Nephron (organoid): Measurements from ENCODE around the gene ANKRD44.
A peak's percentile ranks its signal among the peaks of the same experiment; 100 is the strongest.

ENCODE experiments used
- H3K27ac Mint-ChIP-seq, 3 experiments: 2 replicates each; pipeline ENCODE4 v1.8.0; 2020; ENCODE audit warnings: mixed read lengths in 3 of 3, mild to moderate bottlenecking in 2 of 3, moderate library complexity in 1 of 3
- H3K27me3 Mint-ChIP-seq: 2 replicates; pipeline ENCODE4 v1.8.0; 2021; ENCODE audit warnings: low read depth, mild to moderate bottlenecking, moderate library complexity, mixed read lengths
- H3K36me3 Mint-ChIP-seq: 2 replicates; pipeline ENCODE4 v1.8.0; 2020; ENCODE audit warnings: low read depth, mixed read lengths
- H3K4me1 Mint-ChIP-seq: 2 replicates; pipeline ENCODE4 v1.8.0; 2020; ENCODE audit warnings: mixed read lengths
- H3K4me3 Mint-ChIP-seq, 3 experiments: 2 replicates each; pipeline ENCODE4 v1.8.0; 2020; ENCODE audit warnings: mild to moderate bottlenecking in 3 of 3, mixed read lengths in 3 of 3, moderate library complexity in 2 of 3
- H3K9me3 Mint-ChIP-seq: 2 replicates; pipeline ENCODE4 v1.8.0; 2020; ENCODE audit warnings: mixed read lengths
- CTCF ChIP-seq, 3 experiments: fragments of 200-600 bp; sonication (generic); IDR thresholded peaks; one replicate each; pipeline ENCODE4 v1.5.0; 2021; ENCODE audit warnings: antibody characterized with exemption in 3 of 3; ENCODE audit not compliant: unreplicated experiment in 3 of 3

ANKRD44 gene

GRCh38 chr2:197076652-197077051, 233.9 kb downstream of the ANKRD44 start:
- H3K27me3 Mint-ChIP-seq, result no peaks in the 10 kb centered on the region
- TF ChIP-seq CTCF (IDR thresholded peaks at IDR 0.05; ENCODE audit: unreplicated experiment in 3 of 3), result no peak
- H3K4me1 Mint-ChIP-seq, result peaks cover 36% of the 10 kb centered on the region
- peak overlapping the region in 2 of 3 experiments; percentile 82 to 84 for H3K27ac Mint-ChIP-seq
- no peaks in the 10 kb centered on the region for H3K9me3 Mint-ChIP-seq
- H3K4me3 Mint-ChIP-seq, result no peak overlapping the region
- H3K36me3 Mint-ChIP-seq, result peaks cover 8% of the 10 kb centered on the region

- peak in 2 of 3 experiments; percentile 20 to 45 for TF ChIP-seq CTCF (IDR thresholded peaks at IDR 0.05; ENCODE audit: unreplicated experiment in 3 of 3)
- Mint-ChIP-seq H3K9me3 (no peaks in the 10 kb centered on the region), H3K4me3 (no peak overlapping the region), H3K27me3 (no peaks in the 10 kb centered on the region), H3K36me3 (peaks cover 8% of the 10 kb centered on the region), H3K27ac (peak overlapping the region in 1 of 3 experiments; percentile 53), H3K4me1 (peaks cover 38% of the 10 kb centered on the region)
These were observed 234.7 kb downstream of the ANKRD44 start for GRCh38 chr2:197075754-197076337.

GRCh38 chr2:197075281-197075680, 235.3 kb downstream of the ANKRD44 start:
- Mint-ChIP-seq H3K36me3 (peaks cover 8% of the 10 kb centered on the region), H3K27me3 (no peaks in the 10 kb centered on the region), H3K27ac (peak overlapping the region in 1 of 3 experiments; percentile 53), H3K4me3 (no peak overlapping the region), H3K4me1 (peaks cover 32% of the 10 kb centered on the region), H3K9me3 (no peaks in the 10 kb centered on the region)
- TF ChIP-seq CTCF (IDR thresholded peaks at IDR 0.05; ENCODE audit: unreplicated experiment in 3 of 3), result no peak

- Mint-ChIP-seq H3K27ac (peak overlapping the region; percentile 3 to 53 (median 48)), H3K27me3 (no peaks in the 10 kb centered on the region), H3K4me3 (no peak overlapping the region), H3K36me3 (peaks cover 11% of the 10 kb centered on the region), H3K4me1 (peaks cover 28% of the 10 kb centered on the region), H3K9me3 (peaks cover 8% of the 10 kb centered on the region)
- no peak for TF ChIP-seq CTCF (IDR thresholded peaks at IDR 0.05; ENCODE audit: unreplicated experiment in 3 of 3)
These were observed 236.7 kb downstream of the ANKRD44 start for GRCh38 chr2:197073701-197074433.

- Mint-ChIP-seq H3K27me3 (no peaks in the 10 kb centered on the region), H3K4me1 (peaks cover 24% of the 10 kb centered on the region), H3K27ac (no peak overlapping the region), H3K4me3 (no peak overlapping the region), H3K36me3 (peaks cover 11% of the 10 kb centered on the region), H3K9me3 (peaks cover 8% of the 10 kb centered on the region)
- TF ChIP-seq CTCF (IDR thresholded peaks at IDR 0.05; ENCODE audit: unreplicated experiment in 3 of 3), result no peak
These were observed 237.3 kb downstream of the ANKRD44 start for GRCh38 chr2:197073270-197073669.
